ENCODE data around the gene PHLPP2.

GRCh38 chr16:71671165-71671564, 53.3 kb downstream of the PHLPP2 start:
- TF ChIP-seq CTCF (IDR thresholded peaks at IDR 0.05) (no peak), POLR2A (IDR thresholded peaks at IDR 0.05) (no peak)

Data from Peyer's patch (tissue), 4 donors.